Activated CD8-positive, alpha-beta T cell treated with anti-CD3 and anti-CD28 coated beads for 36 hours (primary cell): ENCODE data around the gene PID1. TPM values are rescaled to one million over a fixed set of nuclear protein-coding genes. Genes with fewer than 3 reads are reported as not detected.

Experiments
- ATAC-seq: fragments of 200-7000 bp; cut with Tn5 transposase; one replicate; pipeline ENCODE4 v1.10.0; 2021; ENCODE audit warnings: mild to moderate bottlenecking, moderate library complexity
- CTCF ChIA-PET: fragments of 350-600 bp; sonication (Branson Sonifier 250); formaldehyde crosslinking; loops from one replicate; lab custom pipeline; 2021; ENCODE audit warnings: antibody characterized with exemption; lab: Charles Lee
- POLR2A ChIA-PET: fragments of 350-600 bp; sonication (Branson Sonifier 250); formaldehyde crosslinking; loops from one replicate; lab custom pipeline; 2021; ENCODE audit warnings: antibody characterized with exemption; lab: Charles Lee
- DNase-seq: peaks from one replicate; pipeline ENCODE4 v3.0.0-alpha.2; 2020
- H3K27ac Mint-ChIP-seq: one replicate; pipeline ENCODE4 v1.8.0; 2021; ENCODE audit warnings: mild to moderate bottlenecking, mixed read lengths
- H3K27me3 Mint-ChIP-seq: one replicate; pipeline ENCODE4 v1.8.0; 2021; ENCODE audit warnings: mixed read lengths
- H3K36me3 Mint-ChIP-seq: one replicate; pipeline ENCODE4 v1.8.0; 2021; ENCODE audit warnings: low read depth, mixed read lengths
- H3K4me1 Mint-ChIP-seq: one replicate; pipeline ENCODE4 v1.8.0; 2021; ENCODE audit warnings: low read depth, mixed read lengths
- H3K4me3 Mint-ChIP-seq: one replicate; pipeline ENCODE4 v1.8.0; 2021; ENCODE audit warnings: mild to moderate bottlenecking, moderate library complexity, mixed read lengths
- H3K9me3 Mint-ChIP-seq: one replicate; pipeline ENCODE4 v1.8.0; 2021; ENCODE audit warnings: mixed read lengths
- CTCF ChIP-seq: fragments of 200-600 bp; IDR thresholded peaks from one replicate; pipeline ENCODE4 v1.8.0; 2022; ENCODE audit warnings: antibody characterized with exemption, mild to moderate bottlenecking
- intact Hi-C: fragments of 100-400 bp; cut with micrococcal nuclease; formaldehyde crosslinking; loops from one replicate; pipeline ENCODE4 v1.10.0; 2022
- total RNA-seq, 2 experiments: library from RNA; stranded (reverse); gene quantifications; one replicate each; pipeline ENCODE4 v1.2.3, GENCODE V29; 2021

The PID1 gene
- total RNA-seq, 2 experiments from 2014 or later = not detected

- ChIA-PET CTCF (interaction anchor here (0.7 kb wide), 1 partner anchor 115 kb away, joined by 3 read pairs; no protein-coding TSS in a partner anchor), POLR2A (interaction anchor here (0.8 kb wide), 1 partner anchor 133 kb away, joined by 4 read pairs; no protein-coding TSS in a partner anchor)
- Mint-ChIP-seq H3K27me3 (no peaks in the 10 kb centered on the region), H3K9me3 (no peaks in the 10 kb centered on the region), H3K4me1 (no peaks in the 10 kb centered on the region), H3K36me3 (no peaks in the 10 kb centered on the region), H3K27ac (no peak overlapping the region), H3K4me3 (no peak overlapping the region)
- no peak for ATAC-seq
- TF ChIP-seq CTCF = no peak
- intact Hi-C loops = no loop called here
- DNase-seq = no peak
Observed at GRCh38 chr2:229163893-229164292, 107.2 kb downstream of the PID1 start.

DNA sequence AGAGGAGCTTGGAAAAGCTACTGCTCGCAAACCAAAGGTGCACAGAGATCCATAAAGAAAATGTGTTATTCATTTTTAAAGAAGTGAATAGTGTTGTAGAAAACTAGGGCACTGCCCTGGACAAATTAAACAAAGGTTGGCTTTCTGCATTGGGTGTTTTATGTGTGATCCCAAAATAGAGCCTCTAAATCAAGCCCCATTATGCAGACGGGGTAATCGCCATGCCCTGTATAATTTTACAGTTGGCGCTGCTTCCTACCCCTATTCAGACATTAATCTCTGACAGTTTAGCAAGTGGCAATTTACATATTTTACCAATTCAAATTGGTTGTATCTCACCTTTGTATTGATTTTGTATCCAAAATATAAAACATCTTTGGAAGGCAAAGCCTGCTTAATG lies 109.1 kb downstream of the PID1 start:
- ChIA-PET CTCF (no interaction called here), POLR2A (no interaction called here)
- Mint-ChIP-seq H3K4me1 (no peaks in the 10 kb centered on the region), H3K36me3 (no peaks in the 10 kb centered on the region), H3K27ac (no peak overlapping the region), H3K4me3 (no peak overlapping the region), H3K9me3 (no peaks in the 10 kb centered on the region), H3K27me3 (no peaks in the 10 kb centered on the region)
- intact Hi-C loops = no loop called here
- DNase-seq = no peak
- no peak for ATAC-seq
- TF ChIP-seq CTCF = no peak

DNA sequence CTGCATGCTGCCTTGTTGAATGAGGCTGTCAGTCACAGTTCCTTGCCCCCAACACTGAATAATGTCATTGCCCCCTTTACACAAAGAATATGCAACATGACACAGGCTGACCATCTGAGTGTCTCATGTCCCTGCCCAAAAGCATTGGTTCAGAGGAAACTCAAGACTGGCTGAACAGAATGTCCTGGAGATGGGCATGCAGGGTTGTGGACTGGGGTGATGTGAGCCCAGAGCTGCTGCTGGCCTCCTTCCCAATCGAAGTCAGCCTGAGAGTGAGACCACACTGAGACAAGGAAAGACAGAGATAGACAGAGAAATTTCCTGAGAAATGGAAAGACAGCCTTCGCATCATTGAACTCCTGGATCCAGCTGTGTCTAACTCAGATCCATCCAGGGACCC lies 110.1 kb downstream of the PID1 start:
- ChIA-PET POLR2A (no interaction called here), CTCF (no interaction called here)
- H3K27ac Mint-ChIP-seq = no peak overlapping the region
- ATAC-seq = no peak
- H3K4me1 Mint-ChIP-seq = no peaks in the 10 kb centered on the region
- intact Hi-C loops = no loop called here
- H3K27me3 Mint-ChIP-seq = no peaks in the 10 kb centered on the region
- H3K4me3 Mint-ChIP-seq = no peak overlapping the region
- H3K36me3 Mint-ChIP-seq = no peaks in the 10 kb centered on the region
- no peak for DNase-seq
- H3K9me3 Mint-ChIP-seq = no peaks in the 10 kb centered on the region
- TF ChIP-seq CTCF = no peak

GRCh38 chr2:229160180-229160579 lies 110.9 kb downstream of the PID1 start:
- intact Hi-C loops = no loop called here
- ChIA-PET POLR2A (no interaction called here), CTCF (no interaction called here)
- Mint-ChIP-seq H3K36me3 (no peaks in the 10 kb centered on the region), H3K4me1 (no peaks in the 10 kb centered on the region), H3K4me3 (no peak overlapping the region), H3K27me3 (no peaks in the 10 kb centered on the region), H3K27ac (no peak overlapping the region), H3K9me3 (no peaks in the 10 kb centered on the region)
- no peak for DNase-seq
- no peak for TF ChIP-seq CTCF
- ATAC-seq = no peak

GRCh38 chr2:229159405-229159804 lies 111.7 kb downstream of the PID1 start:
- ATAC-seq (no peak), DNase-seq (no peak)
- no peaks in the 10 kb centered on the region for H3K36me3 Mint-ChIP-seq
- no peaks in the 10 kb centered on the region for H3K27me3 Mint-ChIP-seq
- no peaks in the 10 kb centered on the region for H3K9me3 Mint-ChIP-seq
- intact Hi-C loops = no loop called here
- H3K4me1 Mint-ChIP-seq = no peaks in the 10 kb centered on the region
- no peak overlapping the region for H3K4me3 Mint-ChIP-seq
- POLR2A ChIA-PET = no interaction called here
- no peak overlapping the region for H3K27ac Mint-ChIP-seq
- TF ChIP-seq CTCF = no peak
- CTCF ChIA-PET = interaction anchor here (0.7 kb wide), 1 partner anchor 1426 kb away, joined by 3 read pairs; no protein-coding TSS in a partner anchor
